ENCODE results near the gene CEP192.
"Not testable (repeated sequence)": the region's sequence is repeated elsewhere in the genome, so short reads cannot be mapped to it uniquely, and the experiment has no call there.

The CEP192 gene

GRCh38 chr18:12993439-12993838 lies 2.3 kb downstream of the CEP192 start:
- DNase-seq (ENCODE audit: low spot score): no peak
- FAIRE-seq: no peak

GRCh38 chr18:12995424-12995823 lies 4.3 kb downstream of the CEP192 start:
- DNase-seq (ENCODE audit: low spot score) (no peak), FAIRE-seq (peak; percentile 79)

- DNase-seq (ENCODE audit: low spot score) (no peak), FAIRE-seq (peak; percentile 37)
Measured at GRCh38 chr18:12995952-12996477, 4.9 kb downstream of the CEP192 start.

- FAIRE-seq: peak; percentile 96
Measured at GRCh38 chr18:12996661-12997292, 5.6 kb downstream of the CEP192 start.

GRCh38 chr18:12997330-12997729 lies 6.2 kb downstream of the CEP192 start:
- not testable (repeated sequence) for FAIRE-seq; DNase-seq (ENCODE audit: low spot score)

More at GRCh38 chr18:12996661-12997292, 5.6 kb downstream of the CEP192 start:
- no peak for DNase-seq (ENCODE audit: low spot score)

- DNase-seq (ENCODE audit: low spot score) (no peak), FAIRE-seq (peak; percentile 69)
Measured at GRCh38 chr18:12998332-12999060, 7.3 kb downstream of the CEP192 start.

GRCh38 chr18:13003466-13003896 lies 12.3 kb downstream of the CEP192 start:
- DNase-seq (ENCODE audit: low spot score): peak; percentile 86
- no peak for FAIRE-seq

GRCh38 chr18:13004396-13004795 lies 13.2 kb downstream of the CEP192 start:
- FAIRE-seq (no peak), DNase-seq (ENCODE audit: low spot score) (no peak)

GRCh38 chr18:13005289-13005688 lies 14.1 kb downstream of the CEP192 start:
- FAIRE-seq (no peak), DNase-seq (ENCODE audit: low spot score) (no peak)

- DNase-seq (ENCODE audit: low spot score) (no peak), FAIRE-seq (peak; percentile 92)
Measured at GRCh38 chr18:13006531-13007247, 15.5 kb downstream of the CEP192 start.

GRCh38 chr18:13007248-13007560 lies 16.0 kb downstream of the CEP192 start:
- DNase-seq (ENCODE audit: low spot score): no peak
- no peak for FAIRE-seq

GRCh38 chr18:13011719-13012118 lies 20.6 kb downstream of the CEP192 start:
- FAIRE-seq (no peak), DNase-seq (ENCODE audit: low spot score) (no peak)

GRCh38 chr18:13014232-13014631 lies 23.1 kb downstream of the CEP192 start:
- DNase-seq (ENCODE audit: low spot score): no peak
- no peak for FAIRE-seq

- FAIRE-seq: peak; percentile 52
- no peak for DNase-seq (ENCODE audit: low spot score)
Measured at GRCh38 chr18:13014818-13015217, 23.7 kb downstream of the CEP192 start.

- FAIRE-seq: no peak
- DNase-seq (ENCODE audit: low spot score): no peak
Measured at GRCh38 chr18:13017247-13017875, 26.2 kb downstream of the CEP192 start.

GRCh38 chr18:13018374-13018773 lies 27.2 kb downstream of the CEP192 start:
- DNase-seq (ENCODE audit: low spot score): no peak
- no peak for FAIRE-seq

GRCh38 chr18:13019301-13019700 lies 28.1 kb downstream of the CEP192 start:
- no peak for DNase-seq (ENCODE audit: low spot score)

GRCh38 chr18:13022644-13023043 lies 31.5 kb downstream of the CEP192 start:
- FAIRE-seq (no peak), DNase-seq (ENCODE audit: low spot score) (no peak)

More at GRCh38 chr18:13019301-13019700, 28.1 kb downstream of the CEP192 start:
- FAIRE-seq: no peak

- FAIRE-seq: peak; percentile 30
- no peak for DNase-seq (ENCODE audit: low spot score)
Measured at GRCh38 chr18:13025233-13025632, 34.1 kb downstream of the CEP192 start.

- DNase-seq (ENCODE audit: low spot score) (no peak), FAIRE-seq (peak; percentile 66)
Measured at GRCh38 chr18:13026583-13027270, 35.6 kb downstream of the CEP192 start.

- FAIRE-seq (no peak), DNase-seq (ENCODE audit: low spot score) (no peak)
Measured at GRCh38 chr18:13028869-13029268, 37.7 kb downstream of the CEP192 start.

All from urothelium cell line (cell line).